Fibroblast of pulmonary artery (primary cell): Measurements from ENCODE around the gene AACS.
A peak's percentile ranks its signal among the peaks of the same experiment; 100 is the strongest.
"Not testable (repeated sequence)": the region's sequence is repeated elsewhere in the genome, so short reads cannot be mapped to it uniquely, and the experiment has no call there.

Experiments used
- DNase-seq: peaks from one replicate; pipeline ENCODE4 v3.0.0-alpha.2; 2010; ENCODE audit warnings: low read depth
- H3K4me3 ChIP-seq: replicated peaks from 2 replicates; pipeline ENCODE4 v1.5.1; 2011; ENCODE audit warnings: low read depth, mild to moderate bottlenecking, control low read depth, low read length, moderate library complexity
- TF ChIP-seq, protein P1 (sequence below): IDR thresholded peaks from 2 replicates; pipeline ENCODE4 v1.5.1; 2011; ENCODE audit warnings: mild to moderate bottlenecking, control low read depth, low read length, inconsistent platforms; ENCODE audit errors: missing control alignments

Gene AACS

DNA sequence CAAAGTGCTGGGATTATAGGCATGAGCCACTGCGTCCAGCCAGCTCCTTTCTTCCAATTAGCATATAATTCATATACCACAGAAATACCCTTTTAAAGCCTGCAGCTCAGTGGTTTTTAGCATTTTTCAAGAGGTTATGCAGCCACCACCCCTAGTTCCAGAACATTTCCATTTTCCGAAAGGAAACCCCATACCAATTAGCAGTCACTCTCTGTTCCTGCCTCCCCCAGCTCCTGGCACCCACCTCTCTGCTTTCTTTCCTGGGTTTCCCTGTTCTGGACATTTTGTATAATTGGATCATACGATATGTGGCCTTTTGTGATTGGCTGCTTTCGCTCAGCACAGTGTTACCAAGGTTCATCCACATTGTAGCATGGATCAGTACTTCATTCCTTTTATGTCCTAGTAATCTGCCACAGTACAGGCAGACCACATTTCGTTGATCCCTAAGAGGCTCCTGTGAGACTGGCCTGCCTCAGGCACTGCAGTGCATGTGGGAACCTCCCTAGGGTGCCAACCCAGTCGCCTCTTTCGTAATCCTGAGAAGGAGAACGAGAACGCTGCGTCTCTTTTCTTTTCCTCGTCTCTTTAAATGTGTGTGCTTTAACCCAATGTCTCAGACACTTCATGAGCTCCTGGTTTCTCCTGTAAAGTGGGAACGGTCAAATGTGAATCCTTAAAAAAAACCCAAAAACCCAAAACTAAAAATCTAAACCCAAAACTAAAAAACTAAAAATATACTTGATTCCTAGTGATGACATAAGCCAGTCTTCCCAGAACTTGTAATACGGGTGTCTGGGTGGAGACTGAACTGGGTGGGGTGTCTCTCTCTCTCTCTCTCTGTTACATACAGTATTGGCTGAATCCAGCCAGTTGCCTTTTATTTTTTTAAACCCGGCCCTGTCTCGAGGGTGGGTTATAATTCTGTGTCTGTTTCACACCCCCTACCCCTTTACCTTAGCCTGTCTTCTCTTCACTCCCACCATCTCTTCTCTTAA lies 14.7 kb downstream of the AACS start:
- DNase-seq: peak; percentile 16

DNA sequence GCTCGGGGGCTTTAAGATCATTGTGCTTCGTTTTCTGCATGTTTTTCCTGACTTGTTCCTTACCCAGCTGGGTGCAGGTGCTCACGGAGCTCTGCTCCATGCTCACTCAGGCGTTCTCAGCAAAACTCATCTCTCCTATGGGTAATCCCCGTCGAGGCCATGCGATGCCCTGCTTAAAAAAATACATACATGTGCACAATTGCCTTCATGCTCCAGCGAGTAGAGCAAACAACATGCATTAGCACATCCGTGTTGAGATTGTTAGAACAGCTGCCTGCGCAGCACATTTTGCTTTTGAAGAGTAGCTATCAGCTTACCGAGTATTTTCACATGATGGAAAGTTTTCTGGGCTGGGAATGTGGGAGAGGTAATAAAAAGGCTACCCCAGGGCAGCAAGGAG lies 16.2 kb downstream of the AACS start:
- DNase-seq: no peak
- TF ChIP-seq, protein P1, sequence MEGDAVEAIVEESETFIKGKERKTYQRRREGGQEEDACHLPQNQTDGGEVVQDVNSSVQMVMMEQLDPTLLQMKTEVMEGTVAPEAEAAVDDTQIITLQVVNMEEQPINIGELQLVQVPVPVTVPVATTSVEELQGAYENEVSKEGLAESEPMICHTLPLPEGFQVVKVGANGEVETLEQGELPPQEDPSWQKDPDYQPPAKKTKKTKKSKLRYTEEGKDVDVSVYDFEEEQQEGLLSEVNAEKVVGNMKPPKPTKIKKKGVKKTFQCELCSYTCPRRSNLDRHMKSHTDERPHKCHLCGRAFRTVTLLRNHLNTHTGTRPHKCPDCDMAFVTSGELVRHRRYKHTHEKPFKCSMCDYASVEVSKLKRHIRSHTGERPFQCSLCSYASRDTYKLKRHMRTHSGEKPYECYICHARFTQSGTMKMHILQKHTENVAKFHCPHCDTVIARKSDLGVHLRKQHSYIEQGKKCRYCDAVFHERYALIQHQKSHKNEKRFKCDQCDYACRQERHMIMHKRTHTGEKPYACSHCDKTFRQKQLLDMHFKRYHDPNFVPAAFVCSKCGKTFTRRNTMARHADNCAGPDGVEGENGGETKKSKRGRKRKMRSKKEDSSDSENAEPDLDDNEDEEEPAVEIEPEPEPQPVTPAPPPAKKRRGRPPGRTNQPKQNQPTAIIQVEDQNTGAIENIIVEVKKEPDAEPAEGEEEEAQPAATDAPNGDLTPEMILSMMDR: no peak
- H3K4me3 ChIP-seq: no peak overlapping the region

More for the DNA sequence above, 14.7 kb downstream of the AACS start:
- H3K4me3 ChIP-seq: no peak overlapping the region
- TF ChIP-seq, protein P1: no peak

DNA sequence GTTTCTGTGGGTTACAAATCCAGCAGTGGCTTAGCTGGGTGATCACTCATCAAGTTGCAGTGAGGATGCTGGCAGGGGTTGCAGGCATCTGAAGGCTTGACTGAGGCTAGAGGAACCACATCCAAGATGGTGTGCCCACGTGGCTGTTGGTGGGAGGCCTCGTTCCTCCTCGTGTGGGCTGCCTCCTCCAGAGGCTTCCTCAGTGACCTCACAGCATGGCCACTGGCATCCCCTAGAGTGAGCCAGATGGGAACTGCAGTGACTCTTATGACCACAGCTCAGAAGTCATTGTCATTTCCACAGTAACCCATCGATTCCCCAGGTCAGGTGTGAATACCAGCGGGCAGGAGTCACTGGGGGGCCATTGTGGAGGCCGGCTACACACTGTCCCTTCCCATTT lies 17.8 kb downstream of the AACS start:
- no peak for DNase-seq
- TF ChIP-seq, protein P1: no peak
- no peak overlapping the region for H3K4me3 ChIP-seq

DNA sequence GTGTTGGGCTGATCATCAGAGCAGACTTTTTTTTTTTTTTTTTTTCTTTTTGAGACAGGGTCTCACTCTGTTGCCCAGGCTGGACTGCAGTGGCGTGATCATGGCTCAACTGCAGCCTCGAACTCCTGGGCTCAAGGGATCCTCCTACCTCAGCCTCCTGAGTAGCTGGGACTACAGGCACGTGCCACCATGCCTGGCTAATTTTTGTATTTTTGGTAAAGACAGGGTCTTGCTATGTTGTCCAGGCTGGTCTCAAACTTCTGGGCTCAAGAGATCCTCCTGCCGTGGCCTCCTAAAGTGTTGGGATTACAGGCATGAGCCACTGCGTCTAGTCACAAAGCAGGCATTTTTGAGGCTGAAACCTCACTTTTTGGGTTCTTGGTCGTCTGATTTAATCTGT lies 23.0 kb downstream of the AACS start:
- DNase-seq, H3K4me3 ChIP-seq: not testable (repeated sequence)

DNA sequence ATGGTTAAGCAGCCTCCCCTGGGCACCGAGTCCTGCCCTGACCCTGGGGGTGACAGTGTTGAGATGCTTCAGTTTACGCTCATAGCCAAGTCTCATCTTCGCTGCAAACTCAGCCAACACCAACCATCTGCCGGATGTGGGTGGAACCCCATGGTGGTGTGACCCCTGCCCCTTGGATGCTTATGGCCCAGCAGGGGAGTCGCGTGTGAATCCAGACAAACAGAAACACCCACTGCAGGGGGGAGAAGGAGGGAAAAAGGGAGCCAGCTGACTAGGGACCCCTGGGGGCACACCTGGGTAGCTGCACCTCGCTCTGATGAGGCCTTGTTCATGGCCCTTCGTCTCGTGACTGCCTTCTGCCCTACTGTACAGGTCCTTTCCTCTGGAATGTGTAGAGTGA lies 23.8 kb downstream of the AACS start:
- H3K4me3 ChIP-seq: no peak overlapping the region
- TF ChIP-seq, protein P1: no peak
- no peak for DNase-seq

DNA sequence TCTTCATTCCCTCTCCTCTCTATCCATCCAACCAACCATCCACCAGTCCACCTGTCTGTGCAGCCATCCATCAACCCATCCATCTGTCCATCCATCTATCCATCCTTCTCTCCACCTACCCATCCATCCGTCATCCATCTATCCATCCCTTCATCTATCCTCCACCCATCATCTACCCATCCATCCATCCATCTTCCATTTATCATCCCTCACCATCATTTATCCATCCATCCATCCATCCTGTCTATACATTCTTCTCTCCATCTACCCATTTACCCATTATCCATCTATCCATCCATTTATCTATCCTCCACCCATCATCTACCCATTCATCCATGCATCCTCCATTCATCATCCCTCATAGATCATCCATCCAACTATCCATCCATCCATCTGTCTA lies 24.4 kb downstream of the AACS start:
- no peak for DNase-seq
- TF ChIP-seq, protein P1: no peak
- H3K4me3 ChIP-seq: no peak overlapping the region

DNA sequence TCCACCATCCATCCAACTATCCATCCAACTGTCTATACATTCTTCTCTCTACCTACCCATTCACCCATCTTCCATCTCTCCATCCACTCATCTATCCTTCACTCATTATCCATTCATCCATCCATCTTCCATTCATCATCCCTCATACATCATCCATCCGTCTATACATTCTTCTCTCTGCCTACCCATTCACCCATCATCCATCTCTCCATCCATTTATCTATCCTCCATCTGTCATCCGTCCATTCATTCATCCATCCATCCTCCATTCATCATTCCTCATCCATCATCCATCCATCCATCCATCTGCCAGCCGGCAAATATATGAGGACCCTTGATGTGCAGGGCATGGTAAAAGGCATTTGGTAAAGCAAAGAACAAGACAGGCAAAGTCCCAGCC lies 25.2 kb downstream of the AACS start:
- no peak for DNase-seq
- H3K4me3 ChIP-seq: no peak overlapping the region
- TF ChIP-seq, protein P1: no peak
